Activated naive CD8-positive, alpha-beta T cell treated with anti-CD3 and anti-CD28 coated beads for 36 hours (primary cell): ENCODE data around the gene TMEM187. TPM values are rescaled to one million over a fixed set of nuclear protein-coding genes. Genes with fewer than 3 reads are reported as not detected.
"Not testable (repeated sequence)": the region's sequence is repeated elsewhere in the genome, so short reads cannot be mapped to it uniquely, and the experiment has no call there.

Experiments used
- DNase-seq: peaks from one replicate; pipeline ENCODE4 v3.0.0; 2021
- H3K27ac Mint-ChIP-seq: one replicate; pipeline ENCODE4 v1.8.0; 2022; ENCODE audit warnings: mild to moderate bottlenecking, moderate library complexity, mixed read lengths
- H3K27me3 Mint-ChIP-seq: one replicate; pipeline ENCODE4 v1.8.0; 2022; ENCODE audit warnings: mild to moderate bottlenecking, mixed read lengths
- H3K36me3 Mint-ChIP-seq: one replicate; pipeline ENCODE4 v1.8.0; 2021; ENCODE audit warnings: mild to moderate bottlenecking, mixed read lengths
- H3K4me1 Mint-ChIP-seq: one replicate; pipeline ENCODE4 v1.8.0; 2021; ENCODE audit warnings: mixed read lengths
- H3K4me3 Mint-ChIP-seq: one replicate; pipeline ENCODE4 v1.8.0; 2022; ENCODE audit warnings: mild to moderate bottlenecking, moderate library complexity, mixed read lengths
- H3K9me3 Mint-ChIP-seq: one replicate; pipeline ENCODE4 v1.8.0; 2022; ENCODE audit warnings: mixed read lengths
- total RNA-seq, 2 experiments: library from RNA; stranded (reverse); gene quantifications; one replicate each; pipeline ENCODE4 v1.2.3, GENCODE V29; 2021

TMEM187 gene
- total RNA-seq, 2 experiments from 2014 or later, result 3.4 to 6.2 TPM

GRCh38 chrX:153969904-153970356, 2.6 kb upstream of the TMEM187 start:
- Mint-ChIP-seq H3K4me1 (peaks cover 35% of the 10 kb centered on the region), H3K36me3 (peaks cover 38% of the 10 kb centered on the region), H3K4me3 (peak overlapping the region; percentile 100), H3K9me3 (no peaks in the 10 kb centered on the region), H3K27me3 (no peaks in the 10 kb centered on the region), H3K27ac (peak overlapping the region; percentile 96)
- DNase-seq, result no peak

GRCh38 chrX:153970357-153971123, 2.0 kb upstream of the TMEM187 start:
- DNase-seq, result no peak
- H3K4me1 Mint-ChIP-seq, result peaks cover 33% of the 10 kb centered on the region

GRCh38 chrX:153971124-153971449, 1.5 kb upstream of the TMEM187 start:
- Mint-ChIP-seq H3K27me3 (no peaks in the 10 kb centered on the region), H3K36me3 (peaks cover 39% of the 10 kb centered on the region), H3K4me1 (peaks cover 35% of the 10 kb centered on the region), H3K9me3 (no peaks in the 10 kb centered on the region), H3K27ac (peak overlapping the region; percentile 100), H3K4me3 (peak overlapping the region; percentile 100)
- peak; percentile 85 for DNase-seq

More at GRCh38 chrX:153970357-153971123, 2.0 kb upstream of the TMEM187 start:
- H3K27me3 Mint-ChIP-seq, result no peaks in the 10 kb centered on the region
- peak overlapping the region; percentile 100 for H3K27ac Mint-ChIP-seq
- peaks cover 38% of the 10 kb centered on the region for H3K36me3 Mint-ChIP-seq
- peak overlapping the region; percentile 100 for H3K4me3 Mint-ChIP-seq
- H3K9me3 Mint-ChIP-seq, result no peaks in the 10 kb centered on the region

- peak within 1 kb of the TSS; percentile 100 for H3K4me3 Mint-ChIP-seq
- no peaks in the 10 kb centered on the region for H3K9me3 Mint-ChIP-seq
- H3K27ac Mint-ChIP-seq, result peak within 1 kb of the TSS; percentile 100
- peaks cover 36% of the 10 kb centered on the region for H3K36me3 Mint-ChIP-seq
- peak; percentile 89 for DNase-seq
- H3K27me3 Mint-ChIP-seq, result no peaks in the 10 kb centered on the region
- peaks cover 29% of the 10 kb centered on the region for H3K4me1 Mint-ChIP-seq
These were observed 845 bp upstream of the TMEM187 start, which contains the start of gene HCFC1 for GRCh38 chrX:153971450-153972367. HCFC1 (minus strand) TSS chrX:153971818; CDS start chrX:153970840, 978 bp downstream.

GRCh38 chrX:153973127-153974002, 811 bp downstream of the TMEM187 start:
- Mint-ChIP-seq H3K27me3 (no peaks in the 10 kb centered on the region), H3K4me3 (peak overlapping the region; percentile 85), H3K9me3 (no peaks in the 10 kb centered on the region), H3K4me1 (peaks cover 14% of the 10 kb centered on the region), H3K36me3 (peaks cover 21% of the 10 kb centered on the region), H3K27ac (peak overlapping the region; percentile 98)
- no peak for DNase-seq

GRCh38 chrX:153974003-153974725, 1.6 kb downstream of the TMEM187 start:
- Mint-ChIP-seq H3K27me3 (no peaks in the 10 kb centered on the region), H3K36me3 (peaks cover 14% of the 10 kb centered on the region), H3K4me1 (peaks cover 14% of the 10 kb centered on the region), H3K4me3 (peak overlapping the region; percentile 85), H3K27ac (peak overlapping the region; percentile 98), H3K9me3 (no peaks in the 10 kb centered on the region)
- DNase-seq, result no peak

- peaks cover 14% of the 10 kb centered on the region for H3K4me1 Mint-ChIP-seq
- H3K4me3 Mint-ChIP-seq, result peak overlapping the region; percentile 85
- peak overlapping the region; percentile 98 for H3K27ac Mint-ChIP-seq
- no peak for DNase-seq
- peaks cover 8% of the 10 kb centered on the region for H3K36me3 Mint-ChIP-seq
- H3K9me3 Mint-ChIP-seq, result no peaks in the 10 kb centered on the region
- H3K27me3 Mint-ChIP-seq, result no peaks in the 10 kb centered on the region
These were observed 2.3 kb downstream of the TMEM187 start for GRCh38 chrX:153974726-153975286.

- peaks cover 15% of the 10 kb centered on the region for H3K36me3 Mint-ChIP-seq
- not testable (repeated sequence) for H3K9me3 Mint-ChIP-seq, DNase-seq, H3K27me3 Mint-ChIP-seq
- H3K4me1 Mint-ChIP-seq, result peaks cover 38% of the 10 kb centered on the region
- H3K27ac Mint-ChIP-seq, result peak overlapping the region; percentile 85
- H3K4me3 Mint-ChIP-seq, result peak overlapping the region; percentile 45
These were observed 7.8 kb downstream of the TMEM187 start for GRCh38 chrX:153980394-153980793.

- peaks cover 12% of the 10 kb centered on the region for H3K36me3 Mint-ChIP-seq
- peaks cover 1% of the 10 kb centered on the region for H3K9me3 Mint-ChIP-seq
- peak overlapping the region; percentile 38 for H3K4me3 Mint-ChIP-seq
- H3K4me1 Mint-ChIP-seq, result peaks cover 35% of the 10 kb centered on the region
- DNase-seq, result no peak
- H3K27ac Mint-ChIP-seq, result peak overlapping the region; percentile 85
- no peaks in the 10 kb centered on the region for H3K27me3 Mint-ChIP-seq
These were observed 8.7 kb downstream of the TMEM187 start for GRCh38 chrX:153981231-153981630.

GRCh38 chrX:153981771-153982533, 9.4 kb downstream of the TMEM187 start:
- Mint-ChIP-seq H3K4me1 (peaks cover 35% of the 10 kb centered on the region), H3K36me3 (peaks cover 12% of the 10 kb centered on the region), H3K9me3 (peaks cover 1% of the 10 kb centered on the region), H3K27ac (peak overlapping the region; percentile 85), H3K4me3 (peak overlapping the region; percentile 38), H3K27me3 (no peaks in the 10 kb centered on the region)
- peak; percentile 72 for DNase-seq

GRCh38 chrX:153983321-153983801, 10.8 kb downstream of the TMEM187 start:
- Mint-ChIP-seq H3K36me3 (peaks cover 12% of the 10 kb centered on the region), H3K4me3 (no peak overlapping the region), H3K9me3 (peaks cover 1% of the 10 kb centered on the region), H3K27ac (peak overlapping the region; percentile 85), H3K27me3 (no peaks in the 10 kb centered on the region), H3K4me1 (peaks cover 37% of the 10 kb centered on the region)
- DNase-seq, result no peak

GRCh38 chrX:153984351-153985178, 12.0 kb downstream of the TMEM187 start:
- H3K4me1 Mint-ChIP-seq, result peaks cover 41% of the 10 kb centered on the region
- H3K4me3 Mint-ChIP-seq, result peak overlapping the region; percentile 85
- peaks cover 12% of the 10 kb centered on the region for H3K36me3 Mint-ChIP-seq
- DNase-seq, result peak; percentile 70
- H3K9me3 Mint-ChIP-seq, result peaks cover 1% of the 10 kb centered on the region
- peak overlapping the region; percentile 100 for H3K27ac Mint-ChIP-seq
- no peaks in the 10 kb centered on the region for H3K27me3 Mint-ChIP-seq
